HEK293T (cell line): Measurements from ENCODE around the gene CXCR2.

Experiments
- CTCF ChIA-PET: fragments of 350-600 bp; formaldehyde crosslinking; extraction: SDS; loops from one replicate; lab custom pipeline; 2021; ENCODE audit warnings: antibody characterized with exemption, inconsistent platforms; lab: Yijun Ruan, JAX
- POLR2A ChIA-PET: fragments of 350-600 bp; formaldehyde crosslinking; extraction: SDS; loops from one replicate; lab custom pipeline; 2020; ENCODE audit warnings: antibody characterized with exemption, inconsistent platforms; lab: Yijun Ruan, JAX
- DNase-seq: peaks from one replicate; pipeline ENCODE4 v3.0.0; 2012; ENCODE audit warnings: mixed read lengths; ENCODE audit errors: extremely low spot score
- ARNT ChIP-seq: fragments of 450-650 bp; IDR thresholded peaks from 2 replicates; pipeline ENCODE4 v1.6.1; 2017; ENCODE audit warnings: mild to moderate bottlenecking
- BHLHE40 ChIP-seq: fragments of 450-650 bp; IDR thresholded peaks from 2 replicates; pipeline ENCODE4 v1.6.1; 2016; ENCODE audit warnings: mild to moderate bottlenecking, moderate library complexity, borderline replicate concordance
- CTBP1 ChIP-seq: fragments of 450-650 bp; IDR thresholded peaks from 2 replicates; pipeline ENCODE4 v1.6.1; 2016; ENCODE audit warnings: borderline replicate concordance
- ELF4 ChIP-seq: fragments of 450-650 bp; IDR thresholded peaks from 2 replicates; pipeline ENCODE4 v1.6.1; 2017; ENCODE audit warnings: antibody characterized with exemption
- FOXA1 ChIP-seq: fragments of 450-650 bp; IDR thresholded peaks from 2 replicates; pipeline ENCODE4 v1.6.1; 2016; ENCODE audit warnings: mild to moderate bottlenecking
- FOXK2 ChIP-seq: fragments of 450-650 bp; IDR thresholded peaks from 2 replicates; pipeline ENCODE4 v1.6.1; 2016; ENCODE audit warnings: mild to moderate bottlenecking
- FOXM1 ChIP-seq: fragments of 450-650 bp; IDR thresholded peaks from 2 replicates; pipeline ENCODE4 v1.6.1; 2017; ENCODE audit warnings: mild to moderate bottlenecking, borderline replicate concordance
- HDGF ChIP-seq: fragments of 450-650 bp; IDR thresholded peaks from 2 replicates; pipeline ENCODE4 v1.6.1; 2017; ENCODE audit warnings: antibody characterized with exemption, borderline replicate concordance
- L3MBTL2 ChIP-seq: fragments of 450-650 bp; conservative IDR thresholded peaks from 2 replicates; pipeline ENCODE4 v1.6.1; 2016; ENCODE audit warnings: mild to moderate bottlenecking
- LEF1 ChIP-seq: fragments of 450-650 bp; IDR thresholded peaks from 2 replicates; pipeline ENCODE4 v1.6.1; 2017; ENCODE audit warnings: mild to moderate bottlenecking, borderline replicate concordance
- NFRKB ChIP-seq: fragments of 450-650 bp; IDR thresholded peaks from 2 replicates; pipeline ENCODE4 v1.6.1; 2016; ENCODE audit warnings: mild to moderate bottlenecking, moderate library complexity
- SP1 ChIP-seq: fragments of 450-650 bp; IDR thresholded peaks from 2 replicates; pipeline ENCODE4 v1.6.1; 2017
- SUZ12 ChIP-seq: fragments of 450-650 bp; IDR thresholded peaks from 2 replicates; pipeline ENCODE4 v1.6.1; 2016; ENCODE audit warnings: mild to moderate bottlenecking
- TARDBP ChIP-seq: fragments of 450-650 bp; IDR thresholded peaks from 2 replicates; pipeline ENCODE4 v1.6.1; 2016
- ZNF384 ChIP-seq: fragments of 450-650 bp; IDR thresholded peaks from 2 replicates; pipeline ENCODE4 v1.6.1; 2016
- TF ChIP-seq, protein P1 (sequence below): fragments of 450-650 bp; IDR thresholded peaks from 2 replicates; pipeline ENCODE4 v1.6.1; 2016

Gene CXCR2

GRCh38 chr2:218138047-218138446 is 12.2 kb downstream of the CXCR2 start:
- no peak for DNase-seq
- POLR2A ChIA-PET = no interaction called here
- TF ChIP-seq ELF4 (no peak), ARNT (no peak), CTBP1 (no peak), NFRKB (no peak), ZNF384 (no peak), LEF1 (no peak)
- CTCF ChIA-PET = no interaction called here

GRCh38 chr2:218145124-218145523 is 19.3 kb downstream of the CXCR2 start:
- ChIA-PET POLR2A (no interaction called here), CTCF (no interaction called here)
- TF ChIP-seq FOXK2 (no peak), FOXM1 (no peak), FOXA1 (no peak), ELF4 (no peak), ZNF384 (no peak), NFRKB (no peak), HDGF (no peak), SP1 (no peak), TARDBP (no peak), SUZ12 (no peak), ARNT (no peak)
- no peak for DNase-seq

GRCh38 chr2:218146056-218146455 is 20.2 kb downstream of the CXCR2 start:
- POLR2A ChIA-PET = no interaction called here
- TF ChIP-seq ZNF384 (no peak), BHLHE40 (no peak)
- TF ChIP-seq, protein P1, sequence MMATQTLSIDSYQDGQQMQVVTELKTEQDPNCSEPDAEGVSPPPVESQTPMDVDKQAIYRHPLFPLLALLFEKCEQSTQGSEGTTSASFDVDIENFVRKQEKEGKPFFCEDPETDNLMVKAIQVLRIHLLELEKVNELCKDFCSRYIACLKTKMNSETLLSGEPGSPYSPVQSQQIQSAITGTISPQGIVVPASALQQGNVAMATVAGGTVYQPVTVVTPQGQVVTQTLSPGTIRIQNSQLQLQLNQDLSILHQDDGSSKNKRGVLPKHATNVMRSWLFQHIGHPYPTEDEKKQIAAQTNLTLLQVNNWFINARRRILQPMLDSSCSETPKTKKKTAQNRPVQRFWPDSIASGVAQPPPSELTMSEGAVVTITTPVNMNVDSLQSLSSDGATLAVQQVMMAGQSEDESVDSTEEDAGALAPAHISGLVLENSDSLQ = no peak

DNA sequence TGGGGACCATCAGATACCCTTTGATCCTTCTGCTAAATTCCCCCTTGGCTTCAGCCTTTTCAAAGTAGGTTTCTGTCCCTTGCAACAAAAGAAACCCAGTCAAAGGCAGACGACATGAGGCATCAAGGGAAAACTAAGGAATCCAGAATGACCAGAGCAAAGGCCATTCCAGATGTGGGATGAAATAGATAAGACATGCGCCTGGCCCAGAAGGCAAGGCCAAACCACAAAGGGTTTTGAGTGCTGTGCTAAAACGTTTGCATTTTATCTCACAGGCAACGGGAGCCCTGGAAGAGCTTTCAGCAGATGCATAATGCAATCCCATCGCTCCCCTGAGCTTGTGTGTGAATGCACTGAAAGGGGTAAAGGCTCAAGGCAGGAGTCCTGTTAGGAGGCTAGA is 23.3 kb downstream of the CXCR2 start:
- POLR2A ChIA-PET = no interaction called here

More at GRCh38 chr2:218146056-218146455, 20.2 kb downstream of the CXCR2 start:
- DNase-seq = no peak
- CTCF ChIA-PET = no interaction called here

DNA sequence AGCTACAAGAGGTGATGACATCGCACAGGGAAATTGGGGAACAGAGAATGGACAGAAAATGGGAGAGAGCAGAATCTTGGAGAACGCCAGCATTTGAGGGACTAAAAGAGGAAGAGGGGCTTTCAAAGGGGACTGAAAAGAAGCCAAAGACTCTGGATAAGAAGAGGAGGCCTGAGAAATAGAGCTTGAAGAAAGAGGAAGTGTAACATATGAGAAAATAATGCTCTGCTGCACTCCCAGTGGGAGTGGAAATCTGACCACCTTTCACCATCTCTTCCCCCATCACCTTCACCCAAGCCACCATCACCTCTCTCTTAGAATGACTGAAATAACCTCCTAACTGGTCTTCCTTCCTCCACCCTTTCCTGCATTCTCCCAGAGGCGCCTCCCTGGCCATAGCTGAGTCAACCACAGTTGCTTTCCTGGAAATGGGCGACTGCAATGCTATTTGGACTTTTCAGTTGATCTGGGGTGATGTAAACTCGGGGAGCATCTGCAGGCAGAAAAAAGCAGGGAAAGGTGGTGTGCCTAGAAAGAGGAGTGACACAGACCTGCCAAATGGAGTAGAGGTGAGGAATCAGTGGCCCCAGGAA is 24.1 kb downstream of the CXCR2 start:
- CTCF ChIA-PET = no interaction called here
- TF ChIP-seq HDGF (no peak), NFRKB (no peak), SUZ12 (no peak), BHLHE40 (no peak), ZNF384 (no peak), TARDBP (no peak), CTBP1 (no peak), SP1 (no peak), FOXK2 (no peak), L3MBTL2 (no peak)
- TF ChIP-seq, protein P1 = no peak
- DNase-seq = no peak
- POLR2A ChIA-PET = no interaction called here

More for the DNA sequence above, 23.3 kb downstream of the CXCR2 start:
- no peak for TF ChIP-seq TARDBP
- no peak for TF ChIP-seq FOXA1
- no peak for TF ChIP-seq ELF4
- no peak for TF ChIP-seq ARNT
- no peak for TF ChIP-seq L3MBTL2
- no peak for TF ChIP-seq SP1
- TF ChIP-seq FOXK2 = no peak
- TF ChIP-seq ZNF384 = no peak
- TF ChIP-seq SUZ12 = no peak
- TF ChIP-seq CTBP1 = no peak
- no peak for TF ChIP-seq FOXM1
- no peak for TF ChIP-seq NFRKB
- TF ChIP-seq HDGF = no peak
- TF ChIP-seq, protein P1 = no peak
- TF ChIP-seq BHLHE40 = no peak
- CTCF ChIA-PET = no interaction called here
- no peak for DNase-seq

- POLR2A ChIA-PET = no interaction called here
- TF ChIP-seq BHLHE40 = no peak
- DNase-seq = no peak
- CTCF ChIA-PET = no interaction called here
These were observed 26.3 kb downstream of the CXCR2 start for GRCh38 chr2:218152172-218152571.

DNA sequence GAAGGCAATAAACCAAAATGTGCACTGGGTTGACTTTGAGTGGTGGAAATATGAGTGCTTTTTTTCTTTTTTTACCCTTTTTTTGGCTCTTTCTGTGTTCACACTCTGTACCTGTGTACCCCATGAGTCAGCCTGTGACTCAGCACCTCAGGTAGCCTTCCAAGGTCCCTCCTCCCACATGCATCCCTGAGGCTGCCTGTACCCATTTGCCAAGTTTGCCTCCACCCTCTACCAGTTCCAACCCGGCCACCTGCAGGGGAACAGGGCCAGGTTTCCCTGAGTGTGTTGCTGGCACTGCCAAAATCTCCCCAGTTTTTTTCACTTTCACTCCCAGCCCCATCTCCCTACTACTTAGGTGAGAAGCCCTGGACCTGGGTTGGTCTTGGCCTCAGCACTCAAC is 26.9 kb downstream of the CXCR2 start:
- CTCF ChIA-PET = no interaction called here
- DNase-seq = no peak
- no peak for TF ChIP-seq FOXM1
- no peak for TF ChIP-seq FOXK2
- no peak for TF ChIP-seq LEF1
- no peak for TF ChIP-seq ZNF384
- TF ChIP-seq CTBP1 = no peak
- TF ChIP-seq TARDBP = no peak
- TF ChIP-seq, protein P1 = no peak
- no peak for TF ChIP-seq BHLHE40
- POLR2A ChIA-PET = no interaction called here
